ENCODE results near the gene SEC23B.
A peak's percentile ranks its signal among the peaks of the same experiment; 100 is the strongest.

SEC23B gene

GRCh38 chr20:18578581-18578980 is 70.8 kb downstream of the SEC23B start:
- H3K4me2 ChIP-seq: no peak overlapping the region
- no peak for TF ChIP-seq Cebpa-rat (IDR thresholded peaks at IDR 0.05)
- no peaks in the 10 kb centered on the region for H3K36me3 ChIP-seq
- no peaks in the 10 kb centered on the region for H3K27me3 ChIP-seq
- H4K20me1 ChIP-seq: no peaks in the 10 kb centered on the region
- H3K27ac ChIP-seq: no peak overlapping the region
- H3K9me3 ChIP-seq: no peaks in the 10 kb centered on the region
- no peak overlapping the region for H3K9ac ChIP-seq
- no peak overlapping the region for H3K4me3 ChIP-seq
- H3K4me1 ChIP-seq: no peaks in the 10 kb centered on the region

GRCh38 chr20:18580012-18580411 is 72.3 kb downstream of the SEC23B start:
- H3K4me3 ChIP-seq: no peak overlapping the region
- H3K36me3 ChIP-seq: no peaks in the 10 kb centered on the region
- no peaks in the 10 kb centered on the region for H3K9me3 ChIP-seq
- no peak for TF ChIP-seq Cebpa-rat (IDR thresholded peaks at IDR 0.05)
- no peaks in the 10 kb centered on the region for H3K4me1 ChIP-seq
- H3K4me2 ChIP-seq: no peak overlapping the region
- H3K27ac ChIP-seq: no peak overlapping the region
- no peak overlapping the region for H3K9ac ChIP-seq
- no peaks in the 10 kb centered on the region for H3K27me3 ChIP-seq
- H4K20me1 ChIP-seq: no peaks in the 10 kb centered on the region

- Histone ChIP-seq H3K27ac (no peak overlapping the region), H3K4me1 (peaks cover 5% of the 10 kb centered on the region), H3K4me2 (no peak overlapping the region), H3K36me3 (no peaks in the 10 kb centered on the region), H4K20me1 (no peaks in the 10 kb centered on the region), H3K4me3 (no peak overlapping the region), H3K9me3 (peaks cover 7% of the 10 kb centered on the region; the same call in 1 of the 2 replicates), H3K27me3 (no peaks in the 10 kb centered on the region), H3K9ac (no peak overlapping the region)
- no peak for TF ChIP-seq Cebpa-rat (IDR thresholded peaks at IDR 0.05)
Observed at GRCh38 chr20:18585134-18585533, 77.4 kb downstream of the SEC23B start.

GRCh38 chr20:18587665-18588573 is 80.2 kb downstream of the SEC23B start, which contains the start of gene DTD1:
TSS of gene DTD1 (plus strand) at chr20:18588054. CDS start at chr20:18588073, 19 bp downstream.
- peak within 1 kb of the TSS; percentile 73 for H3K27ac ChIP-seq
- H3K4me2 ChIP-seq: peak within 1 kb of the TSS; percentile 76
- peaks cover 7% of the 10 kb centered on the region; the same call in 1 of the 2 replicates for H3K9me3 ChIP-seq

GRCh38 chr20:18588574-18588933 is 80.8 kb downstream of the SEC23B start:
- no peak overlapping the region for H3K27ac ChIP-seq
- H3K4me2 ChIP-seq: peak overlapping the region; percentile 76
- no peaks in the 10 kb centered on the region for H4K20me1 ChIP-seq
- H3K27me3 ChIP-seq: no peaks in the 10 kb centered on the region
- no peak for TF ChIP-seq Cebpa-rat (IDR thresholded peaks at IDR 0.05)
- H3K36me3 ChIP-seq: no peaks in the 10 kb centered on the region
- H3K9ac ChIP-seq: peak overlapping the region; percentile 75; the same call in 1 of the 2 replicates
- peaks cover 5% of the 10 kb centered on the region for H3K4me1 ChIP-seq
- H3K9me3 ChIP-seq: peaks cover 7% of the 10 kb centered on the region; the same call in 1 of the 2 replicates
- H3K4me3 ChIP-seq: peak overlapping the region; percentile 81

More at GRCh38 chr20:18587665-18588573, 80.2 kb downstream of the SEC23B start, which contains the start of gene DTD1:
- no peak for TF ChIP-seq Cebpa-rat (IDR thresholded peaks at IDR 0.05)
- Histone ChIP-seq H3K36me3 (no peaks in the 10 kb centered on the region), H3K4me1 (peaks cover 5% of the 10 kb centered on the region), H3K27me3 (no peaks in the 10 kb centered on the region), H4K20me1 (no peaks in the 10 kb centered on the region), H3K9ac (peak within 1 kb of the TSS; percentile 75), H3K4me3 (peak within 1 kb of the TSS; percentile 81)

- Histone ChIP-seq H3K27ac (no peak overlapping the region), H3K27me3 (no peaks in the 10 kb centered on the region), H3K9ac (no peak overlapping the region), H3K4me3 (no peak overlapping the region), H3K4me2 (no peak overlapping the region), H3K4me1 (peaks cover 5% of the 10 kb centered on the region), H3K36me3 (no peaks in the 10 kb centered on the region), H4K20me1 (no peaks in the 10 kb centered on the region), H3K9me3 (peaks cover 7% of the 10 kb centered on the region; the same call in 1 of the 2 replicates)
- TF ChIP-seq Cebpa-rat (IDR thresholded peaks at IDR 0.05): no peak
Observed at GRCh38 chr20:18589941-18590674, 82.4 kb downstream of the SEC23B start.

- Histone ChIP-seq H3K27ac (no peak overlapping the region), H3K36me3 (peaks cover 12% of the 10 kb centered on the region), H3K4me2 (no peak overlapping the region), H4K20me1 (no peaks in the 10 kb centered on the region), H3K9ac (no peak overlapping the region), H3K4me1 (no peaks in the 10 kb centered on the region), H3K4me3 (no peak overlapping the region), H3K9me3 (peaks cover 5% of the 10 kb centered on the region), H3K27me3 (no peaks in the 10 kb centered on the region)
- no peak for TF ChIP-seq Cebpa-rat (IDR thresholded peaks at IDR 0.05)
Observed at GRCh38 chr20:18596270-18596669, 88.5 kb downstream of the SEC23B start.

- no peak for TF ChIP-seq Cebpa-rat (IDR thresholded peaks at IDR 0.05)
Observed at GRCh38 chr20:18609741-18610140, 102.0 kb downstream of the SEC23B start.

More at GRCh38 chr20:18609741-18610140, 102.0 kb downstream of the SEC23B start:
- Histone ChIP-seq H3K27ac (no peak overlapping the region), H3K9ac (no peak overlapping the region), H3K9me3 (no peaks in the 10 kb centered on the region), H3K4me1 (no peaks in the 10 kb centered on the region), H3K4me2 (no peak overlapping the region), H4K20me1 (no peaks in the 10 kb centered on the region), H3K4me3 (no peak overlapping the region), H3K36me3 (0 out of 2 replicates have a peak, but pooled peaks cover 2% of the 10 kb centered on the region), H3K27me3 (no peaks in the 10 kb centered on the region)

Data from BLaER1 (cell line).